H1 (cell line): ENCODE results near the gene L3MBTL1. TPM values are rescaled to one million over a fixed set of nuclear protein-coding genes. Genes with fewer than 3 reads are reported as not detected.

Experiments
- CTCF ChIA-PET: fragments of 300-600 bp; sonication (Branson Sonifier 250); formaldehyde crosslinking; loops from one replicate; lab custom pipeline; 2021; ENCODE audit not compliant: partially characterized antibody; lab: Charles Lee
- POLR2A ChIA-PET: fragments of 300-600 bp; sonication (Branson Sonifier 250); formaldehyde crosslinking; loops from one replicate; lab custom pipeline; 2021; ENCODE audit warnings: inconsistent platforms; ENCODE audit not compliant: partially characterized antibody; lab: Charles Lee
- DNase-seq, 2 experiments: peaks; one replicate each; pipeline versions ENCODE4 v3.0.0 to v3.0.0-alpha.2; 2010 to 2022; ENCODE audit warnings: low spot score in 2 of 2, low read depth in 1 of 2, mixed read lengths in 1 of 2
- FAIRE-seq: peaks from 2 replicates; lab custom pipeline; 2011; peaks lifted over from hg19 to GRCh38; lab: Jason Lieb, UNC
- H2AFZ ChIP-seq: 2 replicates; pipeline ENCODE4 v1.8.1; 2012; ENCODE audit warnings: low read length, inconsistent platforms
- H2AK5ac ChIP-seq: 2 replicates; pipeline ENCODE4 v1.6.1; 2013; ENCODE audit warnings: low read depth, low read length
- H2BK120ac ChIP-seq: replicated peaks from 2 replicates; pipeline ENCODE3; 2013; ENCODE audit warnings: low read depth, low read length, inconsistent platforms
- H2BK12ac ChIP-seq: 2 replicates; pipeline ENCODE4 v1.6.1; 2013; ENCODE audit warnings: low read depth, low read length
- H2BK15ac ChIP-seq: 2 replicates; pipeline ENCODE4 v1.6.1; 2013; ENCODE audit warnings: low read length
- H2BK20ac ChIP-seq: 2 replicates; pipeline ENCODE4 v1.6.1; 2013; ENCODE audit warnings: low read length
- H2BK5ac ChIP-seq: 2 replicates; pipeline ENCODE4 v1.6.1; 2013; ENCODE audit warnings: low read depth, low read length
- H3K14ac ChIP-seq: 2 replicates; pipeline ENCODE4 v1.6.1; 2013; ENCODE audit warnings: inconsistent platforms; ENCODE audit not compliant: insufficient read length
- H3K18ac ChIP-seq: 2 replicates; pipeline ENCODE4 v1.6.1; 2013; ENCODE audit warnings: low read length; ENCODE audit errors: extremely low read depth
- H3K23ac ChIP-seq: 2 replicates; pipeline ENCODE4 v1.6.1; 2013; ENCODE audit warnings: inconsistent platforms; ENCODE audit not compliant: insufficient read length
- H3K23me2 ChIP-seq: 2 replicates; pipeline ENCODE4 v1.6.1; 2013; ENCODE audit warnings: low read depth, low read length
- H3K27ac ChIP-seq: 2 replicates; pipeline ENCODE4 v1.6.1; 2011; ENCODE audit warnings: low read depth, low read length, inconsistent platforms
- H3K27me3 ChIP-seq, 4 experiments: replicated peaks in 1 of 4; 1 replicate in 1 of 4; 2 replicates in 3 of 4; pipeline versions ENCODE4 v1.6.1 to v1.8.1; 2011 to 2013; ENCODE audit warnings: low read length in 3 of 4, mild to moderate bottlenecking in 3 of 4, inconsistent platforms in 2 of 4, mixed read lengths in 2 of 4, moderate library complexity in 1 of 4; ENCODE audit not compliant: control insufficient read depth in 3 of 4, insufficient read depth in 3 of 4; ENCODE audit errors: extremely low read depth in 1 of 4
- H3K36me3 ChIP-seq, 4 experiments: 2 replicates each; pipeline versions ENCODE4 v1.6.1 to v1.8.1; 2011 to 2013; ENCODE audit warnings: mild to moderate bottlenecking in 4 of 4, low read length in 3 of 4, moderate library complexity in 2 of 4, control low read depth in 1 of 4, inconsistent platforms in 1 of 4; ENCODE audit not compliant: insufficient read depth in 4 of 4, control insufficient read depth in 2 of 4
- H3K4ac ChIP-seq: replicated peaks from 2 replicates; pipeline ENCODE3; 2013; ENCODE audit warnings: low read length, low read depth, mixed read lengths, inconsistent platforms; ENCODE audit not compliant: insufficient read length
- H3K4me1 ChIP-seq, 4 experiments: replicated peaks in 1 of 4; 1 replicate in 1 of 4; 2 replicates in 3 of 4; pipeline versions ENCODE4 v1.6.1 to v1.8.1; 2011 to 2013; ENCODE audit warnings: low read length in 3 of 4, inconsistent platforms in 2 of 4, mixed read lengths in 1 of 4; ENCODE audit not compliant: insufficient read depth in 4 of 4, control insufficient read depth in 3 of 4
- H3K4me2 ChIP-seq, 2 experiments: 2 replicates each; pipeline versions ENCODE4 v1.6.1 to v1.8.1; 2011 to 2013; ENCODE audit warnings: low read depth in 2 of 2, low read length in 2 of 2, control low read depth in 1 of 2, inconsistent platforms in 1 of 2, mild to moderate bottlenecking in 1 of 2; ENCODE audit not compliant: insufficient read depth in 1 of 2
- H3K4me3 ChIP-seq, 4 experiments: fragments of 200-600, 300-600 bp in 1 of 4; sonication (generic), shearing (Covaris generic), sonication (Bioruptor Twin) in 1 of 4; 2 replicates each; pipeline versions ENCODE4 v1.5.1 to v1.8.1; 2011 to 2016; ENCODE audit warnings: low read length in 4 of 4, low read depth in 3 of 4, control low read depth in 2 of 4, inconsistent platforms in 2 of 4, mild to moderate bottlenecking in 2 of 4, mixed read lengths in 1 of 4, moderate library complexity in 1 of 4; ENCODE audit not compliant: insufficient read depth in 2 of 4; ENCODE audit errors: extremely low read depth in 1 of 4
- H3K56ac ChIP-seq: replicated peaks from 2 replicates; pipeline ENCODE3; 2013; ENCODE audit warnings: low read depth, mild to moderate bottlenecking, mixed read lengths, low read length, inconsistent platforms; ENCODE audit not compliant: insufficient read length
- H3K79me1 ChIP-seq: 2 replicates; pipeline ENCODE4 v1.6.1; 2013; ENCODE audit warnings: low read depth, low read length, control low read depth
- H3K79me2 ChIP-seq, 2 experiments: 2 replicates each; pipeline versions ENCODE4 v1.6.1 to v1.8.1; 2012 to 2013; ENCODE audit warnings: low read length in 2 of 2, mild to moderate bottlenecking in 2 of 2, inconsistent platforms in 1 of 2; ENCODE audit not compliant: insufficient read depth in 2 of 2, control insufficient read depth in 1 of 2
- H3K9ac ChIP-seq, 4 experiments: replicated peaks in 1 of 4; 1 replicate in 1 of 4; 2 replicates in 3 of 4; pipeline versions ENCODE4 v1.6.1 to v1.8.1; 2011 to 2013; ENCODE audit warnings: low read depth in 3 of 4, low read length in 3 of 4, control low read depth in 2 of 4, mild to moderate bottlenecking in 2 of 4, moderate library complexity in 2 of 4, inconsistent platforms in 1 of 4; ENCODE audit errors: extremely low read depth in 1 of 4
- H3K9me3 ChIP-seq, 2 experiments: 2 replicates each; pipeline versions ENCODE4 v1.6.1 to v1.8.1; 2012 to 2013; ENCODE audit warnings: mild to moderate bottlenecking in 2 of 2, moderate library complexity in 2 of 2, control low read depth in 1 of 2, inconsistent platforms in 1 of 2, low read depth in 1 of 2, low read length in 1 of 2, mixed read lengths in 1 of 2; ENCODE audit not compliant: insufficient read depth in 2 of 2
- H4K20me1 ChIP-seq, 2 experiments: replicated peaks in 1 of 2; 2 replicates each; pipeline versions ENCODE3 to v1.8.1; 2011 to 2013; ENCODE audit warnings: inconsistent platforms in 2 of 2, low read length in 2 of 2, mild to moderate bottlenecking in 1 of 2; ENCODE audit not compliant: insufficient read depth in 2 of 2, control insufficient read depth in 1 of 2
- H4K5ac ChIP-seq: 2 replicates; pipeline ENCODE4 v1.6.1; 2013; ENCODE audit warnings: low read length, low read depth, mixed read lengths, inconsistent platforms; ENCODE audit not compliant: insufficient read length
- H4K8ac ChIP-seq: 2 replicates; pipeline ENCODE4 v1.8.0; 2013; ENCODE audit warnings: mild to moderate bottlenecking, moderate library complexity, low read length, inconsistent platforms; ENCODE audit not compliant: insufficient read depth; ENCODE audit errors: extremely low read depth
- H4K91ac ChIP-seq: replicated peaks from 2 replicates; pipeline ENCODE3; 2013; ENCODE audit warnings: low read length, mixed read lengths, inconsistent platforms; ENCODE audit not compliant: insufficient read length
- CHD1 ChIP-seq: IDR thresholded peaks from 2 replicates; pipeline ENCODE4 v1.6.1; 2012; ENCODE audit warnings: low read depth, low read length, improper control_type of control experiment
- JUND ChIP-seq: IDR thresholded peaks from 2 replicates; pipeline ENCODE4 v1.6.1; 2011; ENCODE audit warnings: mild to moderate bottlenecking, improper control_type of control experiment, low read length
- KDM4A ChIP-seq: IDR thresholded peaks from one replicate; pipeline ENCODE4 v1.7.1; 2012; ENCODE audit warnings: low read depth, mild to moderate bottlenecking, moderate library complexity, low read length, inconsistent platforms; ENCODE audit not compliant: severe bottlenecking
- PHF8 ChIP-seq: fragments of 200-600 bp; sonication (generic); conservative IDR thresholded peaks from 2 replicates; pipeline ENCODE4 v1.7.1; 2012; ENCODE audit warnings: low read depth, mild to moderate bottlenecking, inconsistent platforms, low read length, moderate library complexity
- POLR2A ChIP-seq, 2 experiments: IDR thresholded peaks; 1 replicate in 1 of 2; 2 replicates in 1 of 2; pipeline ENCODE4 v1.6.1; 2011; ENCODE audit warnings: low read depth in 2 of 2, low read length in 2 of 2, mild to moderate bottlenecking in 2 of 2; ENCODE audit errors: control extremely low read depth in 1 of 2
- RNF2 ChIP-seq: fragments of 200-900, 300-1000 bp; sonication (generic); IDR thresholded peaks from 2 replicates; pipeline ENCODE4 v1.7.1; 2016; ENCODE audit warnings: borderline replicate concordance, low read depth, mild to moderate bottlenecking, antibody characterized with exemption, low read length; ENCODE audit not compliant: poor library complexity, severe bottlenecking; ENCODE audit errors: missing control alignments
- RXRA ChIP-seq: IDR thresholded peaks from 2 replicates; pipeline ENCODE4 v1.6.1; 2011; ENCODE audit warnings: low read depth, mild to moderate bottlenecking, low read length, moderate library complexity; ENCODE audit not compliant: insufficient read depth
- SIRT6 ChIP-seq: IDR thresholded peaks from one replicate; pipeline ENCODE4 v1.7.1; 2012; ENCODE audit warnings: low read length, inconsistent platforms
- SP2 ChIP-seq: IDR thresholded peaks from 2 replicates; pipeline ENCODE4 v1.6.1; 2012; ENCODE audit warnings: mild to moderate bottlenecking, low read length, inconsistent platforms
- TBP ChIP-seq: IDR thresholded peaks from 2 replicates; pipeline ENCODE4 v1.6.1; 2011; ENCODE audit warnings: low read depth, low read length, improper control_type of control experiment
- WGBS, 2 experiments: shearing (Covaris generic) in 1 of 2; methylation state at CpG; one replicate each; pipeline versions ENCODE4 v1.1.6 to v1.1.7; 2013 to 2015; ENCODE audit warnings: low lambda C conversion rate in 2 of 2, mixed read lengths in 2 of 2, inconsistent platforms in 1 of 2, low coverage in 1 of 2, missing lambda C conversion rate in 1 of 2; ENCODE audit not compliant: insufficient replicate concordance in 2 of 2, insufficient coverage in 1 of 2, insufficient read length in 1 of 2; ENCODE audit errors: extremely low coverage in 1 of 2, missing lambda C conversion rate in 1 of 2; 5-methylcytosine and 5-hydroxymethylcytosine counted together
- polyA plus RNA-seq, 7 experiments: library from polyadenylated mRNA; depleted of rRNA in 3 of 7; stranded (reverse) in 5 of 7; unstranded in 2 of 7; fragments of >200 nt in 5 of 7; fragments of 200-250 nt in 2 of 7; gene quantifications; 1 replicate in 5 of 7; 2 replicates in 1 of 7; 4 replicates in 1 of 7; pipeline versions ENCODE4 v1.2.1 to v1.2.3, GENCODE V29; 2011 to 2013; ENCODE audit warnings: missing spikeins in 2 of 7, mixed read lengths in 2 of 7
- total RNA-seq: library from RNA; stranded (reverse); fragmentation: NEBNext Ultra II Directional; extraction: Animal tissue kit (Norgen Biotek cat#: 25700); gene quantifications from 2 replicates; pipeline ENCODE4 v1.2.1, GENCODE V29; 2021
- TF ChIP-seq, protein P1 (sequence below): IDR thresholded peaks from 2 replicates; pipeline ENCODE4 v1.6.1; 2011; ENCODE audit warnings: low read depth, mild to moderate bottlenecking, low read length; ENCODE audit not compliant: insufficient read depth
- TF ChIP-seq, protein P2 (sequence below): IDR thresholded peaks from 2 replicates; pipeline ENCODE4 v1.6.1; 2011; ENCODE audit warnings: low read length, improper control_type of control experiment
- TF ChIP-seq, protein P3 (sequence below): IDR thresholded peaks from 2 replicates; pipeline ENCODE4 v1.6.1; 2012; ENCODE audit warnings: inconsistent platforms

Gene L3MBTL1
- total and polyA plus RNA-seq, 2 of the 8 experiments (the other 6 are each of a cell fraction or from before 2014, with no cell fraction given), result 11.9 to 17.0 TPM

DNA sequence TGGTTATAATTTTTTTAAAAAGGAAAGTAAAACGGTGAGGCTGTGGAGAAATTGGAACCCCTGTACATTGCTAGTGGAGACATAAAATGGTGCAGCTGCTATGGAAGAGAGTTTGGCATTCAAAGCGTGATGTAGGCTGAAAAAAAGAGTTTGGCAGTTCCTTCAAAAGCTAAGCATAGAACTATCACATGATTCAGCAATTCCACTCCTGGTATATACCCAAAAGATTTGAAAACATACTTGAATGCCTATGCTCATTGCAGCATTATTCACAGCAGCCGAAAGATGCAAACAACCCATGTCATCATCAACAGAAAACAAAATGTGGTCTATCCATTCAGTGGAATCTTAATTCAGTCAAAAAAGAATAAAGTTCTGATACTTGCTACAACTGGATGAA is 46.9 kb downstream of the L3MBTL1 start:
- no peaks in the 10 kb centered on the region for H3K27me3 ChIP-seq
- ChIA-PET POLR2A (no interaction called here), CTCF (no interaction called here)
- no peak overlapping the region for H3K14ac ChIP-seq
- no peaks in the 10 kb centered on the region for H4K20me1 ChIP-seq
- H2BK5ac ChIP-seq, result no peak overlapping the region
- no peak overlapping the region for H3K23ac ChIP-seq
- no peaks in the 10 kb centered on the region for H3K79me2 ChIP-seq
- H2AK5ac ChIP-seq, result no peak overlapping the region
- no peaks in the 10 kb centered on the region for H3K36me3 ChIP-seq
- no peak overlapping the region for H3K9ac ChIP-seq
- no peaks in the 10 kb centered on the region for H3K9me3 ChIP-seq
- H3K4me2 ChIP-seq, result no peak overlapping the region
- no peak overlapping the region for H4K8ac ChIP-seq
- H4K5ac ChIP-seq, result no peak overlapping the region
- no peak overlapping the region for H3K4ac ChIP-seq
- no peak overlapping the region for H2BK15ac ChIP-seq
- FAIRE-seq (no peak), DNase-seq (no peak)
- H3K27ac ChIP-seq, result no peak overlapping the region
- H3K56ac ChIP-seq, result no peak overlapping the region
- peaks cover 2% of the 10 kb centered on the region; the same call in 1 of the 2 replicates for H3K23me2 ChIP-seq
- no peak overlapping the region for H2BK20ac ChIP-seq
- WGBS, 2 experiments, result 87% methylated on average over 3 of the region's 3 CpGs; no CpG with 5 or more reads in 1 of the 2 experiments
- no peak overlapping the region for H3K18ac ChIP-seq
- no peak overlapping the region for H3K4me3 ChIP-seq
- H2AFZ ChIP-seq, result no peak overlapping the region
- H3K4me1 ChIP-seq, result no peaks in the 10 kb centered on the region
- H2BK120ac ChIP-seq, result no peak overlapping the region
- H4K91ac ChIP-seq, result no peak overlapping the region
- H3K79me1 ChIP-seq, result no peaks in the 10 kb centered on the region
- no peak overlapping the region for H2BK12ac ChIP-seq
- TF ChIP-seq, protein P1, sequence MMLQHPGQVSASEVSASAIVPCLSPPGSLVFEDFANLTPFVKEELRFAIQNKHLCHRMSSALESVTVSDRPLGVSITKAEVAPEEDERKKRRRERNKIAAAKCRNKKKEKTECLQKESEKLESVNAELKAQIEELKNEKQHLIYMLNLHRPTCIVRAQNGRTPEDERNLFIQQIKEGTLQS, result no peak
- TF ChIP-seq TBP, result no peak
- TF ChIP-seq RXRA, result no peak
- TF ChIP-seq SP2, result no peak
- TF ChIP-seq, protein P2, sequence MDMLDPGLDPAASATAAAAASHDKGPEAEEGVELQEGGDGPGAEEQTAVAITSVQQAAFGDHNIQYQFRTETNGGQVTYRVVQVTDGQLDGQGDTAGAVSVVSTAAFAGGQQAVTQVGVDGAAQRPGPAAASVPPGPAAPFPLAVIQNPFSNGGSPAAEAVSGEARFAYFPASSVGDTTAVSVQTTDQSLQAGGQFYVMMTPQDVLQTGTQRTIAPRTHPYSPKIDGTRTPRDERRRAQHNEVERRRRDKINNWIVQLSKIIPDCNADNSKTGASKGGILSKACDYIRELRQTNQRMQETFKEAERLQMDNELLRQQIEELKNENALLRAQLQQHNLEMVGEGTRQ, result no peak
- no peak for TF ChIP-seq CHD1
- no peak for TF ChIP-seq POLR2A (IDR thresholded peaks at IDR 0.05; ENCODE audit: control extremely low read depth in 1 of 2, low read depth in 2 of 2, low read length in 2 of 2)
- no peak for TF ChIP-seq JUND
- TF ChIP-seq PHF8, result no peak
- TF ChIP-seq, protein P3, sequence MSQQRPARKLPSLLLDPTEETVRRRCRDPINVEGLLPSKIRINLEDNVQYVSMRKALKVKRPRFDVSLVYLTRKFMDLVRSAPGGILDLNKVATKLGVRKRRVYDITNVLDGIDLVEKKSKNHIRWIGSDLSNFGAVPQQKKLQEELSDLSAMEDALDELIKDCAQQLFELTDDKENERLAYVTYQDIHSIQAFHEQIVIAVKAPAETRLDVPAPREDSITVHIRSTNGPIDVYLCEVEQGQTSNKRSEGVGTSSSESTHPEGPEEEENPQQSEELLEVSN, result no peak
- TF ChIP-seq KDM4A, result no peak
- no peak for TF ChIP-seq SIRT6
- no peak for TF ChIP-seq RNF2
